Activated CD4-positive, alpha-beta T cell treated with anti-CD3 and anti-CD28 coated beads, Interleukin-10, Interleukin-2, amounts not matched to agents 100 ng/mL and 50 ng/mL, durations not matched to agents 16 hours and 8 hours (primary cell): Measurements from ENCODE around the gene NDUFA7.
"Not testable (repeated sequence)": the region's sequence is repeated elsewhere in the genome, so short reads cannot be mapped to it uniquely, and the experiment has no call there.

ENCODE experiments used
- DNase-seq: peaks from one replicate; pipeline ENCODE4 v3.0.0-alpha.2; 2020

Gene NDUFA7

GRCh38 chr19:8341504-8341903 is 20.3 kb upstream of the NDUFA7 start:
- not testable (repeated sequence) for DNase-seq

DNA sequence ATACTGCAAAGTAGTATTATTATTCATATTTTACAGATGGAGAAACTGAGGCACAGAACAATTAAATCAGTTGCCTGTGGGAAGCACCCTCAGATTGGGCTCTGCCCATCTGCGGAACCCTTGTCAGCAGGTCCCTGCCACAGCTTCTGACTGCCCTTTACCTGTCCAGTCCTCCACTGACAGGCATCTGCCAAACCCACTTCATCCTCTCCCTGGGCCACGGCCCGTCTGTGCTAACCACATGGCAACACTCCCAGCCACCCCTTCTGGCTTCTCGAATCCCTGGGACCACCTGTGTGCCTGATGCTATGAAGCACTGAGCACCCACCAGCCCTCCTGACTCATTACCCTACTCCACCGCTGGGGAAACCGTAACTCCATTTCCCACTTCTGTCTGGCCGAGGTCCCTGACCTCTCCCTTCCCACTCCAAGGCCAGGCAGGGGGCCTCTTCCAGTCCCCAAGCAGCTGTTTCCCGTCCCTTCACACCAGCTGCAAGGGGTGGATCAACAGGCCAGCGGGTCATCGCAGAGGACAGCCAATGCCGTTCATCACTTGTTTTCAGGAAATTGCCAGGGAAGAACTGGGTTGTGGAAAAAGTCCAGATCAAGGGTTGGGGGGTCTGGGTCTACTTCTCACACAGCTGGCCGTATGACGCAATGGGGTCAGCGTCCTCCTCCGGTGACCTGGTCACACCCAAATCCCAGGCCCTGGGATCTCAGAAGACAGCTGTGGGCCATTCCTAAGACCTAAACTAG is 19.3 kb upstream of the NDUFA7 start:
- DNase-seq: no peak

DNA sequence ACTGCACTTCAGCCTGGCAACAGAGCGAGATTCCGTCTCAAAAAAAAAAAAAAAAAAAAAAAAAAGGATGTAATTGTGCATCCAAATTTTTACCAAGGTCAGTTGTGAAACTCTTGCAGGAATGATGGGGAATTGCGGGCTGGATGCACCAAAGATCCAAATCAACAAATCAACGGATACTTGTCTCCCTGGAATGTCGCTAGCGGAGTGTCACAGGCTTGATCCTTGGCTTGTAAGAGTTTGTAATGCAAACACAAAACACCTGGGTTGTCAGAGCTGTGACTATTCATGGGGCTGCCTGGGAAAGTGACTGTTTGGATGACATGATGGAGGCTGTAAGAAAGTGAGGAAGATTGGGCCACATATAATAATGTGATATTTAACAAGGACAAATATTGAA is 17.7 kb upstream of the NDUFA7 start:
- DNase-seq: no peak

- DNase-seq: no peak
Measured at GRCh38 chr19:8337728-8338127, 16.6 kb upstream of the NDUFA7 start.

- DNase-seq: no peak
Measured at GRCh38 chr19:8336660-8337059, 15.5 kb upstream of the NDUFA7 start.

- DNase-seq: no peak
Measured at GRCh38 chr19:8336072-8336569, 14.9 kb upstream of the NDUFA7 start.

GRCh38 chr19:8335343-8336071 is 14.3 kb upstream of the NDUFA7 start:
- DNase-seq: peak; percentile 37

DNA sequence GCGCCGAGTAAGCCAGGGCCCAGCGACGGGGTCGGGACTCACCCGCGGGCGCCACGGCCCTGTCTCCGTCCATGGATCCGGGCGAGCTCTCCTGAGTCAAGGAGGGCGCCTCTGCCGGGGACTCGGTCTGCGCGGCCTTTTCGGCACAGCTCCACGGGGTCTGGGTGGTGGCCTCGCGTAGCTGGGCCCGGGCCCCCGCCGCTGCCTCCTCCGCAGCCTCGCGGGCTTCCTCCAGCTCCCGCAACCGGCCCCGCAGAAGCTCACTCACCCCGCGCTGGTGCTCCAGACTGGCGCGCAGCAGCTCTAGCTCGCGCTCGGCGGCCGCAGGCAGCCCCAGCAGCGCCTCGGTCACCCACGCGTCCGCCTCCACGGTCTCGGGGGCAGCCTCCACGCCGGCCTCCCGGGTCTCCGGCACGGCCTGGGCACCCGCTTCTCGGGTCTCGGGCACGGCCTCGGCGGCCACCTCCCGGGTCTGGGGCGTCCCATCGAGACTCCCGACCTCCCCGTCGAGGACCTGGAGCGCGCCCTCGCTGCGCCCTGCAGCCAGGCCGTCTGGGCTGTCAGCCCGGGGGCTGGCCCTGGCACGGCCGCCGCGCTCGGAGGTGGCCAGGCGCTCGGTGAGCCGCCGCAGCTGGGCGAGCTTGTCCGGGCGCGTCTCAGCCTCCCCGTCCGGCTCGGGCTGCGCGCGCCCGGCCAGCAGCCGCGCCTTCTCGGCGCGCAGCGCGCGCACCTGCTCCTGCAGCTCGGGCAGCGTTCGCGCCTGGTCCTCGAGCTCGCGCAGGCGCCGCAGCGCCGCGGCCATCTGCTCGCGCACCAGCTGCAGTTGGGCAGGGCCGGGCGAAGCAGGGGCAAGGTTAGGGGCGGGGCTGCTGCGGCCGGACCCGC is 13.5 kb upstream of the NDUFA7 start:
- DNase-seq: peak; percentile 62

DNA sequence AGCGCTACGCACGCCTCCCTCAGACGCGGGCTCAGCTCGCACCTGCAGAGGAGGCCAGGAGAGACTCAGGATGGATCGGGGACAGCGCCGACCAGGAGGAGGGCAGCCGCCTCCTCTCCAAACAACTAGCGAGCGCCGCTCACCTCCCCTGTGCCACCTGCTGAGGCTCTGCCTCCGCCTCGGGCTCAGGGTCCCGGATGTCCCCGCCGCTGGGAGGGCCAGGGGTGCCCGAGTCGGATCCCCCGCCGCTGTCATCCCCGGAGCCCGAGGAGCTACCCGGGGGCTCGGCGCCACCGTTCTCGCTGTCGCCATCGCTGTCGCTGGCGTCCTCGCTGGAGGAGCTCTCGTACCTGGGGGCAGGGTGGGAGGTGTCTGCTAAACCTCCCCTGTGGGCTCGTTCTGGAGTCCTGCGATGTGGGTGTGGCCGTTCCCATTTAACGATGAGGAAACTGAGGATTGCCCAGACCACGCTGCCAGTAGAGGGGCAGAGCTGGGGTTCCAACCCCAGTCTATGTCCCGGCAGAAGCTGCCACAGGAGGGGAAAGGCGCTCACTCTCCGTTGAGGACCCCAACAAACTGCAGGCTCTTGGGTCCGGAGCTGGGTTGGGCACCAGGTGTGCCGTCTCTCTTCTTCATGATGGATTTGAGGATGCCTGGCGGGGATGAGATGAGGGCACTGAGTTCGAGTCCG is 12.7 kb upstream of the NDUFA7 start:
- DNase-seq: no peak

DNA sequence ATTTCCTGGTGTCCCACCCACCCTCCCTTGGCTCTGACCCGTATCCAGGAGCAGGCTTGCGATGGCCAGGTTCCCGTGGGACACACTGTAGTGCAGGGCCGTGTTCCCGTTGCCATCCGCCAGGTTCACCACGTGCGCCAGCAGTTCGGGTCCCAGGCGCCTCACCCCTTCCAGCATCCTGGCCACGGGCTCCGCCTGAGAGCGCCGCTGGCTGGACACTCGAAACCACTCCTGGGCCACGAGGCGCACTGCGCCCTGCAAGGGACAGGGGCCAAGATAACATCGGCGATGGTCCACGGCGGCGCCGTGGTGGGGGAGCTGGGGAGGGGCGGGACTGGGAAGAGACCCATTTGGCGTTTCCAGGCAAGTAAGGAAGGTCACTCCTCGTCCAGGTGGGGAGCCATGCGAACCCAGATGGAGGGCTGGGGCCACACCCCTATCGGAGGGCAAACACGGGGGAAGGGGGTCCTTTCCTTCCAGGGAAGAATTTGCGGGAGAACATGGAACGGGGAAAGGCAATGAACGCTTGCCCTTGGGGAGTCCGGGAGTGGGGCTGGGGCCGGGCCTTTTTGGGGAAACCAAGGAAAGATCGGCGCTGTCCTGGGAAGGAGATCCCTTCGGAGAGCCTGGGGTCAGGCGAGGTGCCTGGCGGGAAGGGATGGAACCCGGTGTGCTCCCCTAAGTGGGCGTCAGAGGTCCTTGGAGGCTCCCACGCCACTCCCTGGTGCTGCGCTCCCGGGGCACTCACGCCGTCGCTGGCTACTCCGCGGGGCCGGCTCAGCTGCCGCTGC is 12.0 kb upstream of the NDUFA7 start:
- no peak for DNase-seq

GRCh38 chr19:8331263-8331845 is 10.2 kb upstream of the NDUFA7 start:
- no peak for DNase-seq

GRCh38 chr19:8329996-8330395 is 8.8 kb upstream of the NDUFA7 start:
- DNase-seq: no peak

- no peak for DNase-seq
Measured at GRCh38 chr19:8325454-8325853, 4.3 kb upstream of the NDUFA7 start.

GRCh38 chr19:8324186-8325050 is 3.2 kb upstream of the NDUFA7 start:
- no peak for DNase-seq

DNA sequence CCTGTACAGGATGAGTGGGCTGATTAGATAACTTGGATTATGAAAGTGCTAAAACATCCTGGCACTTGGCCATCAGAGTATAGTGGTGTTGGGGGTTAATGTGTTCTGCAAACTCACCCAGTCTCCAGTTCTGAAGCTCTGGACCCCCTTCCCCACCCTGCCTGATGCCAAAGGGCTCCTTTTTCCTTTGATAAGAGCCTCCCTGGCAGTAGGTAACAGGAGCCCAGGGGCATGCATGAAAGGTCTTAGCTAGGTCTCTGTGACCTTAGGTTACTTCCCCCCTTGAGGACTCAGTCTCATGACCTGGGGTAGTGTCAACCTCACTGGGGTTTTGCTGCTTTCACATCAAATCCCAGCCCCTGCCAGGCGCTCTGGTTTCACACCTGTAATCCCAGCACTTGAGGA is 2.6 kb upstream of the NDUFA7 start:
- peak; percentile 32 for DNase-seq

DNA sequence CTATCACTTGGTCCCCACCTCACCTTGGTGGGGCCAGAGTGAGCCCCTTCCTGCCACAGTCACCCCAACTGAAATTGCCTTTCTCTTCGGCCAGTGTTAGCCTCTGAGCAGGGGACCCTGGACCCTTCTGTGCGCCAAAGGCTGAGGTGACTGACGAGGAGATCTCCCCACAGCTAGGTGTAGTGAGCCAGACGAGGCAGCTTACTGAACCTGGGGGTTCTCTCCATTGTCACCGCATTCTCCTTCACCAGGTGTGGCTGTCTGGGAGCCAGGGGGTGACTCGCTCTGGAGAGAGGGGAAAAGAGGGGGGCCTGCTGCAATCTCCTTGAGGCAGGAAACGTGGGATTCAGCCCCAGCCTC is 1.4 kb upstream of the NDUFA7 start:
- DNase-seq: no peak

GRCh38 chr19:8321986-8322637 is 937 bp upstream of the NDUFA7 start:
- no peak for DNase-seq

GRCh38 chr19:8320564-8321066 is 560 bp downstream of the NDUFA7 start:
- no peak for DNase-seq

DNA sequence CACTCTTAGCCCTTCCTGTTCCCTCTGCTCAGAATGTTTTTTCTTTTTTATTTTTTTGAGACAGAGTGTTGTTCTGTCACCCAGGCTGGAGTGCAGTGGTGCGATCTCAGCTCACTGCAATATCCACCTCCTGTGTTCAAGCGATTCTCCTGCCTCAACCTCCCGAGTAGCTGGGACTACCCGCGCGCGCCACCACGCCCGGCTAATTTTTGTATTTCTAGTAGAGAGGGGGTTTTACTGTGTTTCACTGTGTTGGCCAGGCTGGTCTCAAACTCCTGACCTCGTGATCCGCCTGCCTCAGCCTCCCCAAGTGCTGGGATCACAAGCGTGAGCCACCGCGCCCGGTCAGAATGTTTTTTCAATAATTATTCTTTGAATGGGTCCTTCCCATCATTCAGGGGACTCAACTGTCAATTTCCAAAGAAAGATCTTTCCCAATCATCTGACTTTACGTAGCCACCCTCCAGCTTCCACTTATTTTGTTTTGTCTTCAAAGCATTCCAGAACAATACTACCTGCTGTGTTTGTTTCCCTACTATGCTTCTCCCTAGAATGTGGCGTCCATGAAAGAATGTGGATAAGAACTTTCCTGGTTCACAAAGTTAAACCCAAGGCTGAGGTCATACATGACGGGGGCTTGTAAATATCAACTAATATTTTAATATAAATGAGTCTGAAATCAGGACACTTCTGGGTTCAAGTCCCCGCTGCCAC is 1.2 kb downstream of the NDUFA7 start:
- no peak for DNase-seq
